Measurements from ENCODE around the gene CDH12. TPM values are rescaled to one million over a fixed set of nuclear protein-coding genes. Genes with fewer than 3 reads are reported as not detected.

CDH12 gene
- total RNA-seq, 1 experiment from 2014 or later = not detected

DNA sequence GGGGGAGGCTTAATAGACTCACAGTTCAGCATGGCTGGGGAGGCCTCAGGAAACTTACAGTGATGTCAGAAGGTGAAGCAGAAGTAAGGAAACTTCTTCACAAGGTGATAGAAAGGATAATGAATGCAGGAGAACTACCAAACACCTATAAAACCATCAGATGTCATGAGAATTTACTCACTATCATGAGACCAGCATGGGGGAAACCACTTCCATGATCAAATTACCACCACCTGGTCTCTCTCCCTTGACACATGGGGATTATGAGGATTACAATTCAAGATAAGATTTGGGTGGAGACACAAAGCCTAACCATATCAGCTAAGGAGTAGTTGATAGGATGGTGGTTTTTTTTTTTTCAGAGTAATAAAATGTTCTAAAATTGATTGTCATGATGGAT is 201.8 kb downstream of the CDH12 start:
- CTCF ChIA-PET = no interaction called here
- POLR2A ChIA-PET = no interaction called here
- Histone ChIP-seq H3K9me3 (ENCODE audit: control insufficient read depth in 1 of 2, insufficient read depth in 1 of 2, low read depth in 1 of 2, low read length in 2 of 2) (peaks cover 17% of the 10 kb centered on the region in 2 experiments; a peak in 2 of 4 replicates), H3K9ac (ENCODE audit: low read length) (no peak overlapping the region), H4K20me1 (ENCODE audit: insufficient read depth) (no peaks in the 10 kb centered on the region), H3K36me3 (ENCODE audit: control insufficient read depth in 1 of 2, insufficient read depth in 2 of 2, low read length in 2 of 2) (no peaks in the 10 kb centered on the region), H3K9me2 (ENCODE audit: insufficient read depth) (no peaks in the 10 kb centered on the region), H3K4me1 (ENCODE audit: control insufficient read depth in 1 of 2, insufficient read depth in 2 of 2, low read length in 2 of 2) (no peaks in the 10 kb centered on the region), H3K79me2 (ENCODE audit: insufficient read depth, low read length) (no peaks in the 10 kb centered on the region), H2AFZ (ENCODE audit: low read depth, low read length, poor library complexity, severe bottlenecking) (no peak overlapping the region), H3K27ac (ENCODE audit: low read depth, low read length) (no peak overlapping the region), H3K4me3 (replicated peaks in 1 of 2; ENCODE audit: low read depth in 1 of 2, low read length in 2 of 2) (no peak overlapping the region), H3K4me2 (ENCODE audit: low read length) (no peak overlapping the region), H3K27me3 (ENCODE audit: insufficient read depth, low read length) (no peaks in the 10 kb centered on the region)
- no peak for ATAC-seq
- no peak for TF ChIP-seq ELF1 (IDR thresholded peaks at IDR 0.05; ENCODE audit: borderline replicate concordance, low read depth)
- TF ChIP-seq ZFX (IDR thresholded peaks at IDR 0.05) = no peak
- RAD21 ChIA-PET (ENCODE audit: low non-redundant PET in 1 of 2, low total read pairs in 2 of 2, uncharacterized antibody in 2 of 2, unreplicated experiment in 2 of 2) = no interaction called here
- no peak for DNase-seq (ENCODE audit: low read depth, low spot score)
- intact Hi-C loops (cut with micrococcal nuclease) = no loop called here
- no TSS peak for BruUV-seq (replicated peaks)

DNA sequence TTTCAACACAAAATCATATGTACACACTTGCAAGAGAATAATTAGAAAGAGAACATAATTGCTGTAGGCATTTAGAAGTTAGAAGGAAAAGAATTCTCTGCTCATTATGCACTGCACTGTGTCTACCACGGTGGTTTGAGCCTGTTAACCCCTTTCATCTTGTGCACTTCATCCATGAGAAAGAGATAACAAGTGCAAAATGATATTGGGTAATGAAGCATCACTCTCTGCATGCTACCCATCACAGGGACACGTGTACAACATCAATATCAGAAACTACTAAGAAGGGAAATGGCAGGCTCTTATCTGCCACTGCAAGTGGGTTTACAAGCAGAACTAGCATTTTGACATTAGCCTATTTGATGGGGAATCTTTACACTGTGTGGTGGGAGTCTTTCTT is 202.6 kb downstream of the CDH12 start:
- TF ChIP-seq SIN3A (IDR thresholded peaks at IDR 0.05; ENCODE audit: low read depth) (no peak), JUND (IDR thresholded peaks at IDR 0.05) (no peak), POLR2A (IDR thresholded peaks at IDR 0.05; ENCODE audit: borderline replicate concordance, extremely low read depth, insufficient read depth, insufficient read length) (no peak), ZNF274 (IDR thresholded peaks at IDR 0.05; ENCODE audit: low read depth, low read length) (no peak), CBX3 (IDR thresholded peaks at IDR 0.05; ENCODE audit: low read depth) (no peak), SP1 (IDR thresholded peaks at IDR 0.05; ENCODE audit: low read depth) (no peak), RAD21 (IDR thresholded peaks at IDR 0.05; ENCODE audit: low read depth) (no peak), SRF (IDR thresholded peaks at IDR 0.05; ENCODE audit: low read depth) (no peak)
- Histone ChIP-seq H3K27ac (ENCODE audit: low read depth, low read length) (no peak overlapping the region), H3K4me2 (ENCODE audit: low read length) (no peak overlapping the region), H3K36me3 (ENCODE audit: control insufficient read depth in 1 of 2, insufficient read depth in 2 of 2, low read length in 2 of 2) (no peaks in the 10 kb centered on the region), H3K27me3 (ENCODE audit: insufficient read depth, low read length) (no peaks in the 10 kb centered on the region), H4K20me1 (ENCODE audit: insufficient read depth) (no peaks in the 10 kb centered on the region), H3K9ac (ENCODE audit: low read length) (no peak overlapping the region), H3K9me2 (ENCODE audit: insufficient read depth) (no peaks in the 10 kb centered on the region), H3K4me3 (replicated peaks in 1 of 2; ENCODE audit: low read depth in 1 of 2, low read length in 2 of 2) (no peak overlapping the region), H3K79me2 (ENCODE audit: insufficient read depth, low read length) (no peaks in the 10 kb centered on the region), H3K9me3 (ENCODE audit: control insufficient read depth in 1 of 2, insufficient read depth in 1 of 2, low read depth in 1 of 2, low read length in 2 of 2) (peaks cover 17% of the 10 kb centered on the region in 2 experiments; a peak in 2 of 4 replicates), H2AFZ (ENCODE audit: low read depth, low read length, poor library complexity, severe bottlenecking) (no peak overlapping the region), H3K4me1 (ENCODE audit: control insufficient read depth in 1 of 2, insufficient read depth in 2 of 2, low read length in 2 of 2) (no peaks in the 10 kb centered on the region)
- RAD21 ChIA-PET (ENCODE audit: low non-redundant PET in 1 of 2, low total read pairs in 2 of 2, uncharacterized antibody in 2 of 2, unreplicated experiment in 2 of 2) = no interaction called here
- no peak for ATAC-seq
- no peak for DNase-seq (ENCODE audit: low read depth, low spot score)
- POLR2A ChIA-PET = no interaction called here
- CTCF ChIA-PET = no interaction called here
- intact Hi-C loops (cut with micrococcal nuclease) = no loop called here
- no TSS peak for BruUV-seq (replicated peaks)
